Ascending aorta (tissue), 2 donors: ENCODE results near the gene GPC6. TPM values are rescaled to one million over a fixed set of nuclear protein-coding genes. Genes with fewer than 3 reads are reported as not detected.

ENCODE experiments used
- DNase-seq, 2 donors: peaks; one replicate each; pipeline ENCODE4 v3.0.0-alpha.2; 2019; ENCODE audit warnings: low spot score in 2 of 2
- H3K27ac ChIP-seq, 2 donors: fragments of 200-600 bp; sonication (generic); one replicate each; pipeline ENCODE4 v1.5.1; 2016 to 2017; ENCODE audit warnings: mild to moderate bottlenecking in 1 of 2
- H3K27me3 ChIP-seq: fragments of 200-600 bp; sonication (generic); one replicate; pipeline ENCODE4 v1.5.1; 2017
- H3K36me3 ChIP-seq, 2 donors: fragments of 200-600 bp; sonication (generic); one replicate each; pipeline ENCODE4 v1.5.1; 2016
- H3K4me1 ChIP-seq, 2 donors: fragments of 200-600 bp; sonication (generic); one replicate each; pipeline ENCODE4 v1.5.1; 2016 to 2017; ENCODE audit warnings: mild to moderate bottlenecking in 1 of 2
- H3K4me3 ChIP-seq, 2 donors: fragments of 200-600 bp; sonication (generic); one replicate each; pipeline ENCODE4 v1.5.1; 2016 to 2017; ENCODE audit warnings: mild to moderate bottlenecking in 1 of 2
- H3K9me3 ChIP-seq, 2 donors: fragments of 200-600 bp; sonication (generic); one replicate each; pipeline ENCODE4 v1.5.1; 2016
- intact Hi-C: fragments of 100-400 bp; cut with DNase I; formaldehyde crosslinking; loops from one replicate; pipeline ENCODE4 v1.15.1; 2023
- total RNA-seq: library from RNA; depleted of rRNA; stranded (reverse); fragments of >200 nt; gene quantifications from one replicate; pipeline ENCODE4 v1.1.0, GENCODE V29; 2016
- TF ChIP-seq, protein P1 (sequence below), 3 experiments: fragments of 200-600 bp in 2 of 3; fragments of 450-650 bp in 1 of 3; sonication (generic) in 2 of 3; IDR thresholded peaks; one replicate each; pipeline ENCODE4 v1.5.1; 2016 to 2019; ENCODE audit warnings: antibody characterized with exemption in 3 of 3, mild to moderate bottlenecking in 1 of 3, moderate library complexity in 1 of 3

The GPC6 gene
- total RNA-seq, 1 donor from 2014 or later: 23.2 TPM

DNA sequence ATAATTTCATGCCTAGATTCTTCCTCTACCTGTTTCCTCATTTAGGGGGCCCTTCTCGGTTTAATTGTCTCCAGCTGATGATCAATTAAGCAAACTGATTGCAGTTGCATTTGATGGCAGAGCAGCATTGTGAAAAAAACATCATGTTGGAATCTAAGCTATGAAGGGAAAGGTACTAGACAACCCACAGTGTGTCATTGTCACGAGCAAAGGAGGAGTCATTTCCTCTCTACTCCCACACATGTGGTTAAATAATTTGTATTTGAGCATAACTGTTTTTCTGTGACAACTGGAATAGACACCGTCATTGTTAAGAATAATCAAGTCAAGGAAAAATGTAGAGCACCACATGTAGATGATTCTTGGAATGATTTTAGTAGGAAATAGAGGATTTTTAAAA, 1012.5 kb downstream of the GPC6 start:
- Histone ChIP-seq H3K27me3 (no peaks in the 10 kb centered on the region), H3K27ac (no peak overlapping the region), H3K4me3 (no peak overlapping the region), H3K9me3 (no peaks in the 10 kb centered on the region), H3K36me3 (no peaks in the 10 kb centered on the region), H3K4me1 (no peaks in the 10 kb centered on the region)
- intact Hi-C loops: no loop called here
- no peak for DNase-seq
- TF ChIP-seq, protein P1, sequence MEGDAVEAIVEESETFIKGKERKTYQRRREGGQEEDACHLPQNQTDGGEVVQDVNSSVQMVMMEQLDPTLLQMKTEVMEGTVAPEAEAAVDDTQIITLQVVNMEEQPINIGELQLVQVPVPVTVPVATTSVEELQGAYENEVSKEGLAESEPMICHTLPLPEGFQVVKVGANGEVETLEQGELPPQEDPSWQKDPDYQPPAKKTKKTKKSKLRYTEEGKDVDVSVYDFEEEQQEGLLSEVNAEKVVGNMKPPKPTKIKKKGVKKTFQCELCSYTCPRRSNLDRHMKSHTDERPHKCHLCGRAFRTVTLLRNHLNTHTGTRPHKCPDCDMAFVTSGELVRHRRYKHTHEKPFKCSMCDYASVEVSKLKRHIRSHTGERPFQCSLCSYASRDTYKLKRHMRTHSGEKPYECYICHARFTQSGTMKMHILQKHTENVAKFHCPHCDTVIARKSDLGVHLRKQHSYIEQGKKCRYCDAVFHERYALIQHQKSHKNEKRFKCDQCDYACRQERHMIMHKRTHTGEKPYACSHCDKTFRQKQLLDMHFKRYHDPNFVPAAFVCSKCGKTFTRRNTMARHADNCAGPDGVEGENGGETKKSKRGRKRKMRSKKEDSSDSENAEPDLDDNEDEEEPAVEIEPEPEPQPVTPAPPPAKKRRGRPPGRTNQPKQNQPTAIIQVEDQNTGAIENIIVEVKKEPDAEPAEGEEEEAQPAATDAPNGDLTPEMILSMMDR (IDR thresholded peaks at IDR 0.05): no peak

DNA sequence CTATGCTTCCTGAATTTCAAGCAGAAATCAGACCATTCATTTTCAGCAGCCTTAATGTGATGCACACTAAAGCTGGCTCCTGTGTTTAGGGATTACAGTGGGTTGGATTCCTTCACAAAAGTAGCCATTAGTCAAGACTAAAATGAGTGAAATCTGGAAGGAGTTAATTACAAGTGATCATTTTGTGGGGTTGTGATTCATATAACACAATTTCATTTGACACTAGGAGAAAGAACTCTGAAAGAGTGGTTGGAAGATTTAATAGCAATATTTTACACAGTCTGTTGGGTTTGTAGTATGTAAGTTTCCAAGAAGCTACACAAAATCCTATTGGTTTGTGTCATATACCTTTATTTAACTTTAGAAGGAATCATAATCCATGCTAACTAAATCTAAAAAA, 1015.9 kb downstream of the GPC6 start:
- no peaks in the 10 kb centered on the region for H3K4me1 ChIP-seq
- peaks cover 0 to 8% of the 10 kb centered on the region in 2 donors for H3K9me3 ChIP-seq
- intact Hi-C loops: no loop called here
- no peak overlapping the region for H3K4me3 ChIP-seq
- no peak for DNase-seq
- no peaks in the 10 kb centered on the region for H3K27me3 ChIP-seq
- H3K36me3 ChIP-seq: no peaks in the 10 kb centered on the region
- TF ChIP-seq, protein P1 (IDR thresholded peaks at IDR 0.05): no peak
- no peak overlapping the region for H3K27ac ChIP-seq

DNA sequence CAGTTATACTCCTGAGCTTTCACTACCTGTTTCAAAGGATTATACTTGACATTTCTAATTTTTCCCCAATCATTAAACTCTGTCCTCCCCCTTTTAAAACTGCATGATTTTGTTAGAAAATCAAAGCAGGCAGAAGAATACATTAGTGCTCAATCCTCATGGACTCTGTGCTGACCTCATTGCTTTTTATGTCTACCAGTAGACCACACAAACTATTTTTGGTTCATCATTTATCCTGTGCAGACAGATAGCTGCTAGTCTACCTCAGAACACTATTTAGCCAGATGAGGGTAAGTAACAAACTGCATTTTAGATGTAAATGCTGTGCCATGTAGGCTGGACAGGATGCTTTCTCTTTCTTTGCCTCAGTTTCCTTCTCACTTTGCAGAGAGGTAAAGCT, 1016.9 kb downstream of the GPC6 start:
- H3K4me1 ChIP-seq: no peaks in the 10 kb centered on the region
- TF ChIP-seq, protein P1 (IDR thresholded peaks at IDR 0.05): no peak
- H3K27me3 ChIP-seq: no peaks in the 10 kb centered on the region
- intact Hi-C loops: no loop called here
- no peak overlapping the region for H3K4me3 ChIP-seq
- peaks cover 0 to 8% of the 10 kb centered on the region in 2 donors for H3K9me3 ChIP-seq
- no peak overlapping the region for H3K27ac ChIP-seq
- no peak for DNase-seq
- H3K36me3 ChIP-seq: no peaks in the 10 kb centered on the region

DNA sequence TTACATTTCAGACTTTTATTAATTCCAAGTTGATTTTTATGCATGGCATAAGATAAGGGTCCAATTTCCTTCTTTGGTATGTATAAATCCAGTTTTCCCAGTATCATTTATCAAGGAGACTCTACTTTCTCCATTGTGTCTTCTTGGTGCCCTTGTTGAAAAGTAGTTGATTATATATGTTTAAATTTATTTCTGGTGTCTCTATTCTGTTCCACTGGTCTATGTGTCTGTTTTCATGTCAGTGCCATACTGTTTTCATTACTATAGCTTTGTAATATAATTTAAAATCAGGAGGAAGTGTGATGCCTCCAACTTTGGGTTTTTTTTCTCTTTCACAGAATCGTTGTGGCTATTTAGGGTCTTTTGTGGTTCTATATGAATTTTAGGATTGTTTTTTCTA, 1019.9 kb downstream of the GPC6 start:
- no peak overlapping the region for H3K27ac ChIP-seq
- H3K4me1 ChIP-seq: no peaks in the 10 kb centered on the region
- H3K4me3 ChIP-seq: no peak overlapping the region
- peaks cover 0 to 8% of the 10 kb centered on the region in 2 donors for H3K9me3 ChIP-seq
- H3K36me3 ChIP-seq: no peaks in the 10 kb centered on the region
- TF ChIP-seq, protein P1 (IDR thresholded peaks at IDR 0.05): no peak
- no peaks in the 10 kb centered on the region for H3K27me3 ChIP-seq
- intact Hi-C loops: no loop called here
- DNase-seq: no peak

DNA sequence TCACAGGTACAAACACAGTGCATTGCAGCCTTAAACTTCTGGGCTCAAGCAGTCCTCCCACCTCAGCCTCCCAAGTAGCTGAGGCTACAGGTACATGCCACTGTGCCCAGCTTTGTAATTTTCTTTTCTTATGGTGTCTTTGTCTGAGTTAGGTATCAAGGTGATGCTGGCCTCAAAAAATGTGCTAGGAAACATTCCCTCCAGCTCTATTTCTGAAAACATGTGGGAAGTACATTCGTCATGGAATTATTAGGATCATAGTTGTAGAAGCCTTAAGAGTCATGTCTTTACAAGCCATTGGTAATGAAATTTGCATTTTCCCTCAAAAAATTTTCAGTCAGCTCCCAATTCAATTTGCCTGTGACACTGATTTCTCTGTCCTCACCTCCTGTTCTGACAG, 1021.3 kb downstream of the GPC6 start:
- Histone ChIP-seq H3K27me3 (no peaks in the 10 kb centered on the region), H3K4me1 (no peaks in the 10 kb centered on the region)

More for the DNA sequence above, 1021.3 kb downstream of the GPC6 start:
- intact Hi-C loops: no loop called here
- Histone ChIP-seq H3K9me3 (peaks cover 0 to 8% of the 10 kb centered on the region in 2 donors), H3K36me3 (no peaks in the 10 kb centered on the region), H3K4me3 (no peak overlapping the region), H3K27ac (no peak overlapping the region)
- TF ChIP-seq, protein P1 (IDR thresholded peaks at IDR 0.05): no peak
- DNase-seq: no peak
